ENCODE measurements around the gene MTCL1.

The MTCL1 gene

GRCh38 chr18:8778386-8778785 lies 73.0 kb downstream of the MTCL1 start:
- no peak overlapping the region for H3K4me3 ChIP-seq (ENCODE audit: low read depth, low read length)
- TF ChIP-seq POLR2A (IDR thresholded peaks at IDR 0.05; ENCODE audit: extremely low read depth, insufficient read length) = no peak
- no peak for TF ChIP-seq MYC (IDR thresholded peaks at IDR 0.05; ENCODE audit: low read depth, low read length)
- TF ChIP-seq, protein P1, sequence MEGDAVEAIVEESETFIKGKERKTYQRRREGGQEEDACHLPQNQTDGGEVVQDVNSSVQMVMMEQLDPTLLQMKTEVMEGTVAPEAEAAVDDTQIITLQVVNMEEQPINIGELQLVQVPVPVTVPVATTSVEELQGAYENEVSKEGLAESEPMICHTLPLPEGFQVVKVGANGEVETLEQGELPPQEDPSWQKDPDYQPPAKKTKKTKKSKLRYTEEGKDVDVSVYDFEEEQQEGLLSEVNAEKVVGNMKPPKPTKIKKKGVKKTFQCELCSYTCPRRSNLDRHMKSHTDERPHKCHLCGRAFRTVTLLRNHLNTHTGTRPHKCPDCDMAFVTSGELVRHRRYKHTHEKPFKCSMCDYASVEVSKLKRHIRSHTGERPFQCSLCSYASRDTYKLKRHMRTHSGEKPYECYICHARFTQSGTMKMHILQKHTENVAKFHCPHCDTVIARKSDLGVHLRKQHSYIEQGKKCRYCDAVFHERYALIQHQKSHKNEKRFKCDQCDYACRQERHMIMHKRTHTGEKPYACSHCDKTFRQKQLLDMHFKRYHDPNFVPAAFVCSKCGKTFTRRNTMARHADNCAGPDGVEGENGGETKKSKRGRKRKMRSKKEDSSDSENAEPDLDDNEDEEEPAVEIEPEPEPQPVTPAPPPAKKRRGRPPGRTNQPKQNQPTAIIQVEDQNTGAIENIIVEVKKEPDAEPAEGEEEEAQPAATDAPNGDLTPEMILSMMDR (IDR thresholded peaks at IDR 0.05; ENCODE audit: low read depth, low read length) = no peak
- TF ChIP-seq MAX (IDR thresholded peaks at IDR 0.05; ENCODE audit: low read depth, low read length) = no peak

GRCh38 chr18:8778824-8779223 lies 73.5 kb downstream of the MTCL1 start:
- H3K4me3 ChIP-seq (ENCODE audit: low read depth, low read length) = no peak overlapping the region
- TF ChIP-seq MYC (IDR thresholded peaks at IDR 0.05; ENCODE audit: low read depth, low read length) (no peak), POLR2A (IDR thresholded peaks at IDR 0.05; ENCODE audit: extremely low read depth, insufficient read length) (no peak), MAX (IDR thresholded peaks at IDR 0.05; ENCODE audit: low read depth, low read length) (no peak)
- TF ChIP-seq, protein P1 (IDR thresholded peaks at IDR 0.05; ENCODE audit: low read depth, low read length) = no peak
- DNase-seq (ENCODE audit: low read depth) = no peak

More at GRCh38 chr18:8778386-8778785, 73.0 kb downstream of the MTCL1 start:
- DNase-seq (ENCODE audit: low read depth) = no peak

- TF ChIP-seq MAX (IDR thresholded peaks at IDR 0.05; ENCODE audit: low read depth, low read length) (no peak), MYC (IDR thresholded peaks at IDR 0.05; ENCODE audit: low read depth, low read length) (no peak), POLR2A (IDR thresholded peaks at IDR 0.05; ENCODE audit: extremely low read depth, insufficient read length) (no peak)
- TF ChIP-seq, protein P1 (IDR thresholded peaks at IDR 0.05; ENCODE audit: low read depth, low read length) = no peak
- DNase-seq (ENCODE audit: low read depth) = no peak
- no peak overlapping the region for H3K4me3 ChIP-seq (ENCODE audit: low read depth, low read length)
Observed at GRCh38 chr18:8779251-8779650, 73.9 kb downstream of the MTCL1 start.

GRCh38 chr18:8780227-8780626 lies 74.9 kb downstream of the MTCL1 start:
- no peak overlapping the region for H3K4me3 ChIP-seq (ENCODE audit: low read depth, low read length)
- TF ChIP-seq MYC (IDR thresholded peaks at IDR 0.05; ENCODE audit: low read depth, low read length) (no peak), POLR2A (IDR thresholded peaks at IDR 0.05; ENCODE audit: extremely low read depth, insufficient read length) (no peak), MAX (IDR thresholded peaks at IDR 0.05; ENCODE audit: low read depth, low read length) (no peak)
- TF ChIP-seq, protein P1 (IDR thresholded peaks at IDR 0.05; ENCODE audit: low read depth, low read length) = no peak
- DNase-seq (ENCODE audit: low read depth) = no peak

DNA sequence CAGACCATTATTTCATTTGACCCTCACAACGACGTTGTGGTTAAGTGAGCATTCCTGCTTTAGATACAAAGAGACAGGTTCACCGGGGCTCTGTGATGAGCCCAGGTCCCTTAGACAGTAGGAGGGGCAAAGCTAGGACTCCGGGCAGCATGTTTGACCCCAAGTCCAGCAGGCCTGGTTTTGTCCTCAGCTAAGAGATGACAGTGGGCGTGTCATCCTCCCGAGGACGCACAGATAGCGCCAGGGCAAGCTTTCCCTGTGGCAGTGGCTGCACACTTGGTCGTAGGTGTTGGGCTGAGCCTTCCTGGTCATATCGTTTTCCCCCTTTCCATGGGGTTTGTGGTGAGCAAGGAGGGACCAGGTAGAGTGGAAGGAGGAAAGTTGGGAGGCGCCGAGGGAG lies 76.3 kb downstream of the MTCL1 start:
- DNase-seq (ENCODE audit: low read depth) = no peak
- TF ChIP-seq, protein P1 (IDR thresholded peaks at IDR 0.05; ENCODE audit: low read depth, low read length) = no peak
- TF ChIP-seq POLR2A (IDR thresholded peaks at IDR 0.05; ENCODE audit: extremely low read depth, insufficient read length) (no peak), MYC (IDR thresholded peaks at IDR 0.05; ENCODE audit: low read depth, low read length) (no peak), MAX (IDR thresholded peaks at IDR 0.05; ENCODE audit: low read depth, low read length) (no peak)
- no peak overlapping the region for H3K4me3 ChIP-seq (ENCODE audit: low read depth, low read length)
